Measurements from ENCODE around the gene ANKRD29.

The ANKRD29 gene
- total RNA-seq: 0.06 to 0.13 reads per million in 2 experiments

GRCh38 chr18:23662309-23663263, at the start of gene ANKRD29:
TSS of gene ANKRD29 (minus strand) at chr18:23662911. CDS start at chr18:23662730, 181 bp downstream.
- DNase-seq (ENCODE audit: low read depth): peak; percentile 24

GRCh38 chr18:23712445-23712844, 49.7 kb upstream of the ANKRD29 start:
- DNase-seq (ENCODE audit: low read depth): no peak

- no peak for DNase-seq (ENCODE audit: low read depth)
Observed at GRCh38 chr18:23711426-23711825, 48.7 kb upstream of the ANKRD29 start.

GRCh38 chr18:23710946-23711345, 48.2 kb upstream of the ANKRD29 start:
- DNase-seq (ENCODE audit: low read depth): no peak

- DNase-seq (ENCODE audit: low read depth): no peak
Observed at GRCh38 chr18:23710068-23710527, 47.4 kb upstream of the ANKRD29 start.

GRCh38 chr18:23706971-23707640, 44.4 kb upstream of the ANKRD29 start:
- no peak for DNase-seq (ENCODE audit: low read depth)

- no peak for DNase-seq (ENCODE audit: low read depth)
Observed at GRCh38 chr18:23704806-23705205, 42.1 kb upstream of the ANKRD29 start.

GRCh38 chr18:23703987-23704384, 41.3 kb upstream of the ANKRD29 start:
- no peak for DNase-seq (ENCODE audit: low read depth)

- no peak for DNase-seq (ENCODE audit: low read depth)
Observed at GRCh38 chr18:23703057-23703986, 40.6 kb upstream of the ANKRD29 start.

GRCh38 chr18:23702606-23703005, 39.9 kb upstream of the ANKRD29 start:
- DNase-seq (ENCODE audit: low read depth): no peak

- DNase-seq (ENCODE audit: low read depth): no peak
Observed at GRCh38 chr18:23701544-23702064, 38.9 kb upstream of the ANKRD29 start.

- no peak for DNase-seq (ENCODE audit: low read depth)
Observed at GRCh38 chr18:23701017-23701416, 38.3 kb upstream of the ANKRD29 start.

GRCh38 chr18:23694637-23695430, 32.1 kb upstream of the ANKRD29 start:
- no peak for DNase-seq (ENCODE audit: low read depth)

GRCh38 chr18:23693846-23694245, 31.1 kb upstream of the ANKRD29 start:
- no peak for DNase-seq (ENCODE audit: low read depth)

- no peak for DNase-seq (ENCODE audit: low read depth)
Observed at GRCh38 chr18:23690505-23691068, 27.9 kb upstream of the ANKRD29 start.

- no peak for DNase-seq (ENCODE audit: low read depth)
Observed at GRCh38 chr18:23689616-23690504, 27.1 kb upstream of the ANKRD29 start.

GRCh38 chr18:23689031-23689615, 26.4 kb upstream of the ANKRD29 start, which contains the start of gene LAMA3:
TSS of gene LAMA3 (plus strand) at chr18:23689453. CDS start at chr18:23689684, 231 bp downstream.
- DNase-seq (ENCODE audit: low read depth): no peak

GRCh38 chr18:23688528-23688927, 25.8 kb upstream of the ANKRD29 start:
- DNase-seq (ENCODE audit: low read depth): no peak
